Neural cell (in vitro differentiated cells): Measurements from ENCODE around the gene ABI2.
"Not testable (repeated sequence)": the region's sequence is repeated elsewhere in the genome, so short reads cannot be mapped to it uniquely, and the experiment has no call there.

Experiments used
- CTCF ChIP-seq: fragments of 450-650 bp; IDR thresholded peaks from 2 replicates; pipeline ENCODE4 v1.5.1; 2014; ENCODE audit warnings: antibody characterized with exemption, mild to moderate bottlenecking, moderate library complexity; ENCODE audit not compliant: poor library complexity, severe bottlenecking
- EZH2 ChIP-seq: fragments of 200-600, 300-800 bp; shearing (Covaris generic), sonication (generic); IDR thresholded peaks from 2 replicates; pipeline ENCODE4 v1.6.1; 2014; ENCODE audit warnings: antibody characterized with exemption, low read length, borderline replicate concordance, mild to moderate bottlenecking; ENCODE audit not compliant: insufficient read depth, poor library complexity, severe bottlenecking
- POLR2AphosphoS5 ChIP-seq: IDR thresholded peaks from 2 replicates; pipeline ENCODE4 v1.6.1; 2012
- RAD21 ChIP-seq: fragments of 450-650 bp; conservative IDR thresholded peaks from 2 replicates; pipeline ENCODE4 v1.6.1; 2014; ENCODE audit warnings: antibody characterized with exemption, mild to moderate bottlenecking, moderate library complexity
- TAF1 ChIP-seq: IDR thresholded peaks from 2 replicates; pipeline ENCODE4 v1.6.1; 2012; ENCODE audit warnings: low read depth
- TF ChIP-seq, protein P1 (sequence below): IDR thresholded peaks from 2 replicates; pipeline ENCODE4 v1.6.1; 2012; ENCODE audit warnings: borderline replicate concordance

GRCh38 chr2:203302586-203302985 is 25.6 kb upstream of the ABI2 start:
- TF ChIP-seq POLR2AphosphoS5, CTCF, EZH2, TAF1, RAD21: not testable (repeated sequence)
- TF ChIP-seq, protein P1, sequence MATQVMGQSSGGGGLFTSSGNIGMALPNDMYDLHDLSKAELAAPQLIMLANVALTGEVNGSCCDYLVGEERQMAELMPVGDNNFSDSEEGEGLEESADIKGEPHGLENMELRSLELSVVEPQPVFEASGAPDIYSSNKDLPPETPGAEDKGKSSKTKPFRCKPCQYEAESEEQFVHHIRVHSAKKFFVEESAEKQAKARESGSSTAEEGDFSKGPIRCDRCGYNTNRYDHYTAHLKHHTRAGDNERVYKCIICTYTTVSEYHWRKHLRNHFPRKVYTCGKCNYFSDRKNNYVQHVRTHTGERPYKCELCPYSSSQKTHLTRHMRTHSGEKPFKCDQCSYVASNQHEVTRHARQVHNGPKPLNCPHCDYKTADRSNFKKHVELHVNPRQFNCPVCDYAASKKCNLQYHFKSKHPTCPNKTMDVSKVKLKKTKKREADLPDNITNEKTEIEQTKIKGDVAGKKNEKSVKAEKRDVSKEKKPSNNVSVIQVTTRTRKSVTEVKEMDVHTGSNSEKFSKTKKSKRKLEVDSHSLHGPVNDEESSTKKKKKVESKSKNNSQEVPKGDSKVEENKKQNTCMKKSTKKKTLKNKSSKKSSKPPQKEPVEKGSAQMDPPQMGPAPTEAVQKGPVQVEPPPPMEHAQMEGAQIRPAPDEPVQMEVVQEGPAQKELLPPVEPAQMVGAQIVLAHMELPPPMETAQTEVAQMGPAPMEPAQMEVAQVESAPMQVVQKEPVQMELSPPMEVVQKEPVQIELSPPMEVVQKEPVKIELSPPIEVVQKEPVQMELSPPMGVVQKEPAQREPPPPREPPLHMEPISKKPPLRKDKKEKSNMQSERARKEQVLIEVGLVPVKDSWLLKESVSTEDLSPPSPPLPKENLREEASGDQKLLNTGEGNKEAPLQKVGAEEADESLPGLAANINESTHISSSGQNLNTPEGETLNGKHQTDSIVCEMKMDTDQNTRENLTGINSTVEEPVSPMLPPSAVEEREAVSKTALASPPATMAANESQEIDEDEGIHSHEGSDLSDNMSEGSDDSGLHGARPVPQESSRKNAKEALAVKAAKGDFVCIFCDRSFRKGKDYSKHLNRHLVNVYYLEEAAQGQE = not testable (repeated sequence)
